22Rv1 (cell line): ENCODE data around the gene GOT1.

Experiments
- H3K27ac ChIP-seq: fragments of 450-650 bp; 2 replicates; pipeline ENCODE4 v1.5.1; 2017
- CTCF ChIP-seq: fragments of 450-650 bp; IDR thresholded peaks from 2 replicates; pipeline ENCODE4 v1.5.1; 2017; ENCODE audit warnings: mild to moderate bottlenecking
- ZFX ChIP-seq: fragments of 450-650 bp; IDR thresholded peaks from 2 replicates; pipeline ENCODE4 v1.6.1; 2017; ENCODE audit warnings: antibody characterized with exemption, borderline replicate concordance

The GOT1 gene

DNA sequence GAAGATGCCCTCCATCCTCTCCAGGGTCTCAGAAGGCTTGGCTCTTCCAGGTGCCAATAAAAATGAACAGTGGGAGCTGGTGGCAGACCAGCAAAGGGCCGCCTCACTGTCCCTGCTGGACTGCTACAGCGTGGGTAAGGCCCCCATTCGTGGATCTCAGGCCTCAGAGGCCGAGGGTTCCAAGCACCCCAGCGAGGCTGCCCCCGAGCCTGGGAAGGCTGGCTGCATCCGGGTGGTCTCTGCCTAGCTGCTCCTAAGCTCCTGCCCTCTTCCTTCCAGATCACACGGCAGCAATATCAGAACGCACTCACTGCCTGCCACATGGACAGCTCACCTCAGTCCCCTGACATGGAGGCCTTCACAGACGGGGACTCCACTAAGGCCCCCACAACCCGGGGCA is 42.9 kb downstream of the GOT1 start:
- TF ChIP-seq ZFX (no peak), CTCF (no peak)
- H3K27ac ChIP-seq: no peak overlapping the region

DNA sequence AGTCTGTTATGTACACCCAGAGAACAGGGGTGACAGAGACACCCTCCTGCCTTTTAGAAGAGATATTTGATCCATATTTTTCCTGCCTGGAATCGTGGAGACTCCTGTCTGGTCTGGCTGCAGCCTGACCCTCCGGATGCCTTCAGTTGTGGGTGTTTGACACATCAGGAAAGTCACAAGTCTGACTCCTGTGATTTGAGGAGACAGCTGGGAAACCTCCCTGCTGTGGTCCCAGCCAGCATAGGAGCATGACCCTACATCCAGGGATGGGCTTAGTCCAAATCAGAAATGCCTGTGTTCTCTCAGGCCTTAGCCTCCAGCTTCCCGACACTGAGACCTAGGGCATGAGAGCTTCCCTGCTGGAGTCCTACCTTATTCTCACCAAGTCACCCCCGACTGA is 43.4 kb downstream of the GOT1 start:
- H3K27ac ChIP-seq: no peak overlapping the region

DNA sequence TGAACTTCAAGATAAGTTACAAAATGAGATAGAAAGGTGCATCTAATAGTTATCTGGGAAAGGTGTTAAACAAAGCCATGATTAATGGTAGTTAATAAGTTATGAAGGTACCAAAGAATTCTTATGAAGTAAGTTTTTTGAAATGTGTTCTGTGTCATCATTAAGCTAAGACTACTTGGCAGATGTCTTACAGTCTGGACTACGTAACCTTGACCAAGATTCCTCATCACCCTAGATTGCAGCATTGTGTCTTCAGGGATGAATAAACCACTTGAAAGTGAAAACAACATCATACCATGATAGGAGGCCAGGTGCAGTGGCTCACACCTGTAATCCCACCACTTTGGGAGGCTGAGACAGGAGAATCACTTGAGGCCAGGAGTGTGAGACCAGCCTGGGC is 48.2 kb downstream of the GOT1 start:
- TF ChIP-seq ZFX (no peak), CTCF (no peak)
- no peak overlapping the region for H3K27ac ChIP-seq

More for the DNA sequence above, 43.4 kb downstream of the GOT1 start:
- TF ChIP-seq CTCF (no peak), ZFX (no peak)

DNA sequence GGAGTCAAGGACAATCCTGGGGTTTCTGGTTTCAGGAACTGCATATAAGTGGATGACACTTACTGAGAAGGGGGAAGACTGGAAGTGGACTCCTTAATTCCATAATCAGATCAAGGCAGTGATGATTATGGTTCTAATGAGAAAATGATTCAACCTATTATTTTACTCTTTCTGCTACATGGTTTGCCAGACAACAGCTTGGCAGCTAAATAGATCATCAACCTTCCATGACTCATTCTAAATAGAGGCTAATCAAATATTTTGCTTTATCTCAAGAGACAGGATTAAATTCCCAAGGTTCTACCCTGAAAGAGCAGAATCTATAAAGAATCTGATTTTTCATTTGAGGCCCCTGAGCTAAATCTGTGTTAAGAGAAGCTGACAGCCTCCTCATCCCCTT is 55.0 kb downstream of the GOT1 start:
- no peak overlapping the region for H3K27ac ChIP-seq
- no peak for TF ChIP-seq CTCF

DNA sequence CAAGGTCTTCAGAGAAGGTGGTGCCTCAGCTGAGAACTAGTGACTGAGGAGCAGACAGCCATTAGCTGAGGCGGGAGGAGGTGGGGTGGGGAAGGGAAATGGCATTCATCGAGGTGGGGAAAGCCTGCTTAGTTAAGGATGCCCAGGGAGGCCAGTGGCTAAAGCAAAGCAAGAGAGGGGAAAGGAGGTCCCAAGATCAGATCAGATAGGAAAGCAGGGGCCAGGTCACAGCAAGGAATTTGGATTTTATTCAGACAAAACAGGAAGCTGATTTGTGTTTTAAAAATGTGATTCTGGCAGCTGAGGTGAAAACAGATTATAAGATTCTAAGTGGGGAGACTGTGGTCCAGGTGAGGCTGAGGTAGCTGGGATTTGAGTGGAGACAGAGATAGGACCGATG is 55.5 kb downstream of the GOT1 start:
- H3K27ac ChIP-seq: no peak overlapping the region
- TF ChIP-seq ZFX (no peak), CTCF (no peak)

GRCh38 chr10:99374526-99374925 is 55.9 kb downstream of the GOT1 start:
- TF ChIP-seq CTCF (no peak), ZFX (no peak)

GRCh38 chr10:99372546-99373271 is 57.7 kb downstream of the GOT1 start:
- TF ChIP-seq CTCF (no peak), ZFX (no peak)
- H3K27ac ChIP-seq: no peak overlapping the region

More at GRCh38 chr10:99374526-99374925, 55.9 kb downstream of the GOT1 start:
- no peak overlapping the region for H3K27ac ChIP-seq
